ENCODE results near the gene MRPS11.

DNA sequence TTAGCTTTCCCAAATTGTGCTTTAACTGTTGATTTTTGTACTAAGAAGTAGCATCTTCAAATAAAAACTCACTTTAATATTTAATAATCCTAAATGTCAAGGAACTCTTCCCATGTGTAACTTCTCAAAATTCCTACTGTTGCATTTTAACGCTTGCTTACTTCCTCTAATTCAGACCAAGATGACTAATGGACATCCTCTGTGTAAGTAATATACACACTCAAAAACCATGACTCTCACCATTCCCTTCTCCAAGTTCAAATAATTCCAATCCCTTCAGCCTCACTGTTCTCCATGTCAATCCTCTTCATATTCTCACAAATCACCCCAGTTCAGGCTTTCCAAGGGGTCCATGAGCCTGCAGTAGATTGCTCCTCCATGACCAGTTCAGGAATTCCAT is 13.3 kb upstream of the MRPS11 start:
- no peak for TF ChIP-seq CTCF (IDR thresholded peaks at IDR 0.05)
- TF ChIP-seq POLR2A (IDR thresholded peaks at IDR 0.05): no peak

Data from ovary (tissue), 3 donors.